NCI-H146 (cell line): ENCODE measurements around the gene UGT2B15.
"Not testable (repeated sequence)": the region's sequence is repeated elsewhere in the genome, so short reads cannot be mapped to it uniquely, and the experiment has no call there.

Source experiments
- DNase-seq: peaks from one replicate; lab custom pipeline; 2025; lab: John Stamatoyannopoulos, UW

UGT2B15 gene

DNA sequence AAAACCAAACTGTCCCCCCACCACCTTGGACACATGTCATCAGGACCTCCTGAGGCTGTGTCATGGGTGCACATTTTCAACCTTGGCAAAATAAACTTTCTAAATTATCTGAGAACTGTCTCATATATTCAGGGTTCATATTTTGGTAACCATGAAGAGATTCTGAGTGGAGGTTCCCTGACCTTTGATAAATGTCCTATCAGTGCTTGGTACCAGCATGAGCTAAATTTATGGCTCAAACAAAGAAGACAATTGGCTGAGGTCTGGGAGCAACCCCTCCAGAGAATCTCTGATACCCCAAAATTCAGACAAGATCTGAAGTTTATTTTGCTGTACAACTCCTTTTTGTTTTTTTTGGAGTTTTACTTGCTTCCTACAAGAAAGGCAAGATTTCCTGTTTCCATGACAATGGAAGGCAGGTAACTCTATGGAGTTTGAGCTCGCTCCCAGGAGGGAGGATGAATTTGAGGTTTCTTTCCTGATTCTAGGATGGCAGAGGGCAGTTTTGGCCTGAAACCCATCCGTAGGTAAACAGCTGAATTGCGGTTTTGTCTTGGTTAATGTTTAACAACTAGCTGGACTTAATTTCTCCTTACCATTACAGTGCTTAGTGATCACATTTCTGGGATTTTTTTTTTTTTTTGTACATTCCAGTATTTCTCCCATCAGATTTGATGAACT, 14.5 kb downstream of the UGT2B15 start:
- DNase-seq, result no peak

- DNase-seq, result no peak
These were observed 15.3 kb downstream of the UGT2B15 start for GRCh38 chr4:68654946-68655721.

DNA sequence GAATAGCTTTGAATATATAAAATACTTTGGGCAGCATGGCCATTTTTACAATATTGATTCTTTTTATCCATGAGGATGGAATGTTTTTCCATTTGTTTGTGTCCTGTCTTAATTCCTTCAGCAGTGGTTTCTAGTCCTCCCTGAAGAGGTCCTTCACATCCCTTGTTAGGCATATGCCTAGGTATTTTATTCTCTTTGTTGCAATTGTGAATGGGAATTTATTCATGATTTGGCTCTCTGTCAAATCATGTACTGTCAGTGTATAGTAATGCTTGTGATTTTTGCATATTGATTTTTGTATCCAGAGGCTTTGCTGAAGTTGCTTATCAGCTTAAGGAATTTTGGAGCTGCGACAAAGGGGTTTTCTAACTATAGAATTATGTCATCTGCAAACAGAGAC, 18.5 kb downstream of the UGT2B15 start:
- DNase-seq, result no peak

- DNase-seq, result no peak
These were observed 40.1 kb downstream of the UGT2B15 start for GRCh38 chr4:68630371-68630770.

DNA sequence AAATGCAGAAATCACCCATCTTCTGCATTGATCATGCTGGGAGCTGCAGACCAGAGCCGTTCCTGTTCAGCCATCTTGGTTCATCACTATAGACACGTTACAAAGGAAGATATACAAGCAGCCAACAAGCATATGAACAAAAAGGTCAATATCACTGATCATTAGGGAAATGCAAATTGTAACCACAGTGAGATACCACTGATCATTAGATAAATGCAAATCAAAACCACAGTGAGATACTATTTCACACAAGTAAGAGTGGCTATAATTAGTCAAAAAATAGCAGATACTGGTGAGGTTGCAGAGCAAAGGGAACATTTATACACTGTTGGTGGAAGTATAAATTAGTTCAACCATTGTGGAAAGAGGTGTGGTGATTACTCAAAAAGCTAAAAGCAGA, 47.7 kb downstream of the UGT2B15 start:
- DNase-seq, result not testable (repeated sequence)

GRCh38 chr4:68617003-68617698, 53.3 kb downstream of the UGT2B15 start:
- no peak for DNase-seq

- no peak for DNase-seq
These were observed 54.6 kb downstream of the UGT2B15 start for GRCh38 chr4:68615699-68616422.

DNA sequence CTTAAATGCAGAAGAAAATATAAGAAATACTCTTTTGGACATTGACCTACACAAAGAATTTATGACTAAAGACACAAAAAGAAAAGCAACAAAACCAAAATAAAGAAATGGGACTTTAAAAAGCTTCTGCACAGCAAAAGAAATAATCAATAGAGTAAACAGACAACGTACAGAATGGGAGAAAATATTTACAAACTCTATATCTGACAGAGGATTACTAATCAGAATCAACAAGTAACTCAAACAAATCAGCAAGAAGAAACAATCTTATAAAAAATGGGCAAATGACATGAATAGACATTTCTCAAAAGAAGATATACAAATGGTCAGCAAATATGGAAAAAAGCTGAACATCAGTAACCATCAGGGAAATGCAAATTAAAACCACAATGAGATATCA, 56.7 kb downstream of the UGT2B15 start:
- DNase-seq, result no peak

GRCh38 chr4:68606240-68606639, 64.2 kb downstream of the UGT2B15 start:
- DNase-seq, result no peak

DNA sequence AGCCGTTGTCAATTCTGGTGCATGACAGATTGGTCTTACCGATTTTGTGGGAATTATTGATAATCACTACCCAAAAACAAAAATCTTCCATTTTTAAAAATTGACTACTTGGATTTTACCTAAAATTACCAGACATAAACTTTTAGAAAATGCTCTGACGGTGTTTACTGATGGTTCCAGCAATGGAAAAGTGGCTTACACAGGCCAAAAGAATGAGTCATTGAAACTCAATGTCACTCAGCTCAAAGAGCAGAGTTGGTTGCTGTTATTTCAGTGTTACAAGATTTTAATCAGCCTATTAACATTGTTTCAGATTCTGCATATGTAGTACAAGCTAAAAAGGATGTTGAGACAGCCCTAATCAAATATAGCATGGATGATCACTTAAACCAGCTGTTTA, 71.3 kb downstream of the UGT2B15 start:
- no peak for DNase-seq

- no peak for DNase-seq
These were observed 73.0 kb downstream of the UGT2B15 start for GRCh38 chr4:68597482-68597881.
